ENCODE results near the gene ZNF534. TPM values are rescaled to one million over a fixed set of nuclear protein-coding genes. Genes with fewer than 3 reads are reported as not detected.
"Not testable (repeated sequence)": the region's sequence is repeated elsewhere in the genome, so short reads cannot be mapped to it uniquely, and the experiment has no call there.

Gene ZNF534
- total RNA-seq, result 2.3 TPM

DNA sequence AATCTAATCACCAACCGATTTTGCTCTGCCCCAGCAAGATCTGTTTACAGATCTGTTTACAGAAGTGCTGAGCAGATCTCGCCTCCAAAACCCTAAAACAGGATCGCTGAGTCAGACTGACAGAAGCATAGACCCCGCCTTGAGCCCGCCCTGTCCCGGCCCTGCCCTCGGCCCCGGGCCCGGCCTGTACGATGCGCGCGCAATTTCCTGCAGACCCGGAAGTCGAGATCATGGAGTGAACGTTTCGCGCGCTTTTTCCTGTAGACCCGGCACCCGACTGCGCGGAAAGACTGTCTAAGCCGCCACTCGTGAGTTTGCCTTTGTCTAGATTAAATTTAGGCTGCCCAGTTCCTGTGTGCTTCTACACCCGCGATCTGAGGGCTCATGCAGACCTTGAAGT, at the start of gene ZNF534:
Gene ZNF534 (plus strand): TSS at position 212 of the 400 bp plus-strand sequence. CDS start 2,327 bp downstream, outside the sequence.
- DNase-seq (ENCODE audit: low spot score) (no peak), ATAC-seq (no peak)

DNA sequence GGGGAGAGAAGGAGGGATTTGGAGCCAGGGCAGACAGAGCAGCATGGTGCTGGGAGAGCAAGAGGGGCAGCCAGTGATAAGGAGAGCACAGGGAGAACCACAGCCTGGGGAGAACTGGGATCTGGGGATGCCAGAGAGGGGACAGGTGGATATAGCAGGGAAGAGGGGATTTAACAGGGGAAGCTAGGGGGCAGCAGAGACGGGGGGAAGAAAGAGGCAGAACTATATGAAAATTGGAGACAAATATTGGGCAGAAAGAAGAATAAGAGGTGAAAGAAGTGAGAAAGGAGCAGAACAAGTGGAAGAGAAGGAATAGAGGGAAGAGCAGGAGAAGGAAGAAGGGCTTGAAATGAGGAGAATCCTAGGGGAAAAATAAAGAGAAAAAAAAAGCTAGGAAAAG, 37.8 kb upstream of the ZNF534 start:
- ATAC-seq (no peak), DNase-seq (ENCODE audit: low spot score) (no peak)
- intact Hi-C loops (cut with DNase I), result no loop called here

More for the DNA sequence above, at the start of gene ZNF534:
- intact Hi-C loops (cut with DNase I), result no loop called here

DNA sequence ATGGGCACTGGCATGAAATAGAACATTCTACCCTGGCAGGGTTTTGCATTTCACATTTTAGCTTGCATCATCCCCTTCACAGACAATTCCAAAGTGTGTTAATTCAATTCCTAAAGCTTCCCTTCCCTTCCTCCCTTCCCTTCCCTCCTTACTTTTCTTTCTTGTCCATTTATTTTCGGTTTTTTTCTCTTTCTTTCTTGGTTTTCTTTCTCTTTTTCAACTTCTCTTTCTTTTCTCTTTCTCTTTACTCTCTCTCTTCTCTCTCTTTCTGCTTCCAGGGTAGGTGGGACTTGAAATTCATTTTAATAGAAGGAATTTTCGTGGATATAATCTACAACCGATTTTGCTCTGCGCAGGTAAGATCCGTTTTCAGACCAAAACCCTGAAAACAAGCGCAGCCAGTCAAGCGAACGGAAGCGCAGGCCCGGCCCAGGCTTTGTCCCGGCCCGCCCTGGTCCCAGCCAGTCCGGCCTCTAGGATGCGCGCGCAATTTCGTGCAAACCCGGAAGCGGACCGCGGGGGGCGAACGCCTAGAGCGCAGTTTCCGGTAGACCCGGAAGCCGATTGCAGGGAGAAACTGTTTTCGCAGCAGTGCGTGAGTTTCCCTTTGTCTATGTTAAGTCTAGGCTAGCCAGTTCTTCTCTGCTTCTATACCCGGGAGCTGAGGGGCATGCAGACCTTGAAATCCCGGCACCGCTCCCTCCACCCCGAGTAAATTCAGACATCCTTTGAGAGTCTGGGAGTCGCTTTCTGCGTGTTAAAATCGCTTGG, 31.5 kb upstream of the ZNF534 start, which contains the start of gene ZNF528:
Gene ZNF528 (plus strand): TSS at position 540 of the 771 bp plus-strand sequence. CDS start 4,165 bp downstream, outside the sequence.
- DNase-seq (ENCODE audit: low spot score), result peak; percentile 98
- peak; percentile 100 for ATAC-seq
- intact Hi-C loops (cut with DNase I), result no loop called here

DNA sequence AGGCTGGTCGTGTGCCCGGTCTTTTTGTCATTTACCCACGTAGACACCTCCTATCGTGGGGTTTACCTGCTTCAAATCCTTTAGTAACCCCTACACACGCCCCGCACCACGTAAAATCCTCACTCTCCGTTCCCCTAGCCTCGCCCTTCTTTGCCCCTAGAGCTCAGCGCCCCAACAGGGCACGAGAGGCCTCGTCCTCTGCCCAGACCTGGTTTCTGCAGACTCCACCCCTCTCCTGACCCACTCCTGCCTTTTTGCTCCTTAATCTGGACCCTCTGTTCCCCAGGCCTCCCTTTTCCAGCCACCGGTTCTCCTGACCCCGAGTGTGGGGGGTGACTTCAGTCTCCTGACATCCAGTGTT, 30.9 kb upstream of the ZNF534 start:
- intact Hi-C loops (cut with DNase I), result no loop called here
- DNase-seq (ENCODE audit: low spot score), result no peak
- ATAC-seq, result peak; percentile 48

DNA sequence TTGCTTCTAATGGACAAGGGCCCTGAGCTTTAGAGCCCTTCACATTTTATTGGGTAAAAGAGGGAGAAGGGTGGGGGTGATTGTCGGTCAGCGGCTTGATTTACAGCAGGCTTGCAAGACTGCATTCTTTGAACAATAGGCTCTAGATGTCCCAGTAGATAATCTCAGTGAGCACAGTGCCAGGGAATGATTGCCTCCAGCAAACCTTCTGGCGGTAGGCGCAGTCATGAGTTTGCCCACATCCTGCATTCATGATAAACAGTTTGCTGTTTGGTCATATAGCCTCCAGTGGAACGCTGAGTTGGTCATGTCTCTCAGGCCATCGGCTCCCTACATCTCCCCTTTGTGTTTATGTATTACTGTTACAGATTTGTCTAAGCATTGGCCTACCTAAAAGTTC, 18.7 kb upstream of the ZNF534 start:
- ATAC-seq (no peak), DNase-seq (ENCODE audit: low spot score) (no peak)
- intact Hi-C loops (cut with DNase I), result no loop called here

DNA sequence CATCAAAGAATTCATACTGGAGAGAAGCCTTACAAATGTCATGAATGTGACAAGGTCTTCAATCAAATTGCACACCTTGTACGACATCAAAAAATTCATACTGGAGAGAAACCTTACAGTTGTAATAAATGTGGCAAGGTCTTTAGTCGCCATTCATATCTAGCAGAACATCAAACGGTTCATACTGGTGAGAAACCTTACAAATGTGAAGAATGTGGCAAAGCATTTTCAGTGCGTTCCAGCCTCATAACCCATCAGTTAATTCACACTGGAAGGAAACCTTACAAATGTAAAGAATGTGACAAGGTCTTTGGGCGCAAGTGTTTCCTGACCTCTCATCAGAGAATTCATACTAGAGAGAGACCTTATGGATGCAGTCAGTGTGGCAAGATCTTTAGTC, 13.2 kb upstream of the ZNF534 start:
- ATAC-seq (no peak), DNase-seq (ENCODE audit: low spot score) (no peak)
- intact Hi-C loops (cut with DNase I), result no loop called here

DNA sequence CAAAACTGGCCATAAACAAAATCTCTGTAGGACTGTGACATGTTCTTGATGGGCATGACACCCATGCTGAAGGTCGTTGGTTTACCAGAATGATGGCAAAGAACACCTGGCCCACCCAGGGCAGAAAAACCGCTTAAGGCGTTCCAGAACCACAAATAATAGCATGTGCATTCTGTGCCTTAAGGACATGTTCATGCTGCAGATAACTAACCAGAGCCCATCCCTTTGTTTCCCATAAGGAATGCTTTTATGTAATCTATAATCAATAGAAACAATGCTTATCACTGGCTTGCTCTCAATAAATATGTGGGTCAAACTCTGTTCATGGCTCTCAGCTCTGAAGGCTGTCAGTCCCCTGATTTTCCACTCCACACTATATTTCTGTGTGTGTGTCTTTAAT, 13.2 kb downstream of the ZNF534 start:
- ATAC-seq (no peak), DNase-seq (ENCODE audit: low spot score) (no peak)
- intact Hi-C loops (cut with DNase I), result no loop called here

DNA sequence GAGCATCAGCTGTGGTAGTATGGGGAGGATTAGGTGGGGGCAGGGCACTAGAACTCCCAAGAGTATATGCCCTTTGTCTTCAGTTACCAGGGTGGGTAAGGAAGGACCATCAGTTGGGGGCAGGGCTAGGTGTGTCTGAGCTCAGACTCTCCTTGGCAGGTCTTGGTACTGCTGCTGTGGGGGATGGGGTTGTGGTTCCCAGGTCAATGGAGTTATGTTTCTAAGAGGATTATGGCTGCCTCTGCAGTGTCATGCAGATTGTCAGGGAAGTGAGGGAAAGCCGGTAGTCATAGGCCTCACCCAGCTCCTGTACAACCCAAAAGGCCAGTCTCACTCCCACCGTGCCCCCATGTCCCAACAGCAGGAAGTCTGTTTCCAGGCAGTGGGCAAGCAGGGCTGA, 15.6 kb downstream of the ZNF534 start:
- ATAC-seq (no peak), DNase-seq (ENCODE audit: low spot score) (no peak)
- intact Hi-C loops (cut with DNase I), result no loop called here

DNA sequence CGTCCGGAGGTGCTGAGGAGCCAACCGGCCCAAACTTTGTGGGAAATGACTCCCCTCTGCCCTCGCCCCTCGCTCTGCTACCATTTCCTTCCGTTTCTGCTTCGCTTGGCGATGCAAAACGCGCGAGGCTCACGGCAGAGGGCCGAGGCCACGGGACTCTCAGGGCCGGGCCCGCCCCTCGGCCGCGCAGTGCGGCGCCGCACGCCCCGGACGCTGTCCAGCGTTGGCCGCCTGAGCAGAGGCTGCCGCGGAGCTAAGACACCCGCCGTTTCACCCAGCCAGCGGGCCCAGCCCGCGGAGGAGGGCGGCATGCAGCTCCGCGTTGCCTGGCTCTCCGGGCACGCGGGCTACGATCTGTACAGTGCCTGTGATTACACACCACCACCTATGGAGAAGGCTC, 22.3 kb downstream of the ZNF534 start:
- intact Hi-C loops (cut with DNase I), result no loop called here
- ATAC-seq (no peak), DNase-seq (ENCODE audit: low spot score) (no peak)

DNA sequence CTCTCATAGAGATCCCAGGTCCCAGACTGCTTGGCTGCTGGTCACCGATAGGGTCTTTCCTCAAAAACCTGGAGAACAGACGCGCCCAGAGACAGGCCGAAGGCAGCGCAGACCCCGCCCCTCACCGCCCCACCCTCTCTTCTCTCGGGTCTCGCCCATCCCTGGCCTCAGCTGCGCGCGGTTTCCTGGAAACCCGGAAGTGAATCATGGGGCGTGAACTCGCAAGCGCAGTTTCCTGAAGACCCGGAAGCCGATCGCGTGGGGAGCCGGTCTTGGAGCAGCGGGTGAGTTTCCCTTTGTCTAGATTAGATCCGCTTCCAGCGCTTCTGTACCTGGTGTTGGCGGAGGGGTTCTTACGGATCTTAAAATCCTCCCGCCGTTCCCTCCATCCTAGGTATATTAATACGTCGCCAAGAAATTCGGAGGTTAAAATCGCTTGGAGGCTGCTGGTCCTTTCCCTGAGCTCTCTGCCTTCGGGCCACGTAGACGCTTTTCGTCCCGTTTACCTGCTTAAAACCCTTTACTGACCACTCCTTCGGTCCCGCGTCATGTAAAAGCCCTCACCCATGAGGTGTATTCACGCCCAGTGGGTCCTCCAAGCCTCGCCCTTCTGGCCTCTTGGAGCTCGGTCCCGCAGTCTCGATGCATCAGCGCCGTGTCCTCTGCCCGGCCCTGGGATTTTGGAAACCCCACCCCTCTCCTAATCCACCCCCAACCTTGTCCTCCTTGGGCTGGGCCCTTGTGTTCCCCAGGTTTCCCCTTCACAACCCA, 24.6 kb downstream of the ZNF534 start, which contains the start of gene ZNF578:
Gene ZNF578 (plus strand): TSS at position 230 of the 771 bp plus-strand sequence. CDS start 48,293 bp downstream, outside the sequence.
- DNase-seq (ENCODE audit: low spot score) (peak; percentile 86), ATAC-seq (peak; percentile 98)
- intact Hi-C loops (cut with DNase I), result no loop called here

DNA sequence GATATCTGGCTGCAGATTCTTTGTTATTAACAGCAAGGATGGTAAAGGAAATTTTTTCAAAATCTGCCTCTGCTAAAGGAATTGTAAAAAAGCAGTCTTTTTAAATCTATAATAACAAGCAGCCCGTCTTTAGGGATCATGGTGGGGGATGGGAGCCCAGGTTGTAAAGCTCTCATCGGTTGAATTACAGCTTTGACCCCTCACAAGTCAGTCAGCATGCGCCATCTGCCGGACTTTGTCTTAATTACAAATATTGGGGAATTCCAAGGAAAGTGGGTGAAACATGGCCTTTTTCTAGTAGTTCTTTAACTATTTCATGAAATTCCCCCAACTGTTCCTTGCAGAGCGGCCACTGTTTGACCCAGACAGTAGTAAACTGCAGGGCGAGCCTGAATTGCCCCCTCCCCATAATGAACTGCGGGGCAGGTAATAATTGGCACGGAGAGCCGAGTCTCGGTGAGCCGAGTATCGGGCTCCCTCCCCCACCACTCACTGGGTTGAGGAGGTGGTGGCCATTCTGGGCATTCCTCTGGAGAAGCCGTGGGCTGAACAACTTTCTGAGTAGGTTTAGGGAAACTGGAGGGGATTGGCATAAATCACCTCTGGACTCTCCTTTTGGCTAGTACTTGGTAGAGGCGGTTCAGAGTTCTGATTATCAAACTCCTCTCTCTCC, 36.0 kb downstream of the ZNF534 start:
- DNase-seq (ENCODE audit: low spot score), result no peak
- intact Hi-C loops (cut with DNase I), result no loop called here

DNA sequence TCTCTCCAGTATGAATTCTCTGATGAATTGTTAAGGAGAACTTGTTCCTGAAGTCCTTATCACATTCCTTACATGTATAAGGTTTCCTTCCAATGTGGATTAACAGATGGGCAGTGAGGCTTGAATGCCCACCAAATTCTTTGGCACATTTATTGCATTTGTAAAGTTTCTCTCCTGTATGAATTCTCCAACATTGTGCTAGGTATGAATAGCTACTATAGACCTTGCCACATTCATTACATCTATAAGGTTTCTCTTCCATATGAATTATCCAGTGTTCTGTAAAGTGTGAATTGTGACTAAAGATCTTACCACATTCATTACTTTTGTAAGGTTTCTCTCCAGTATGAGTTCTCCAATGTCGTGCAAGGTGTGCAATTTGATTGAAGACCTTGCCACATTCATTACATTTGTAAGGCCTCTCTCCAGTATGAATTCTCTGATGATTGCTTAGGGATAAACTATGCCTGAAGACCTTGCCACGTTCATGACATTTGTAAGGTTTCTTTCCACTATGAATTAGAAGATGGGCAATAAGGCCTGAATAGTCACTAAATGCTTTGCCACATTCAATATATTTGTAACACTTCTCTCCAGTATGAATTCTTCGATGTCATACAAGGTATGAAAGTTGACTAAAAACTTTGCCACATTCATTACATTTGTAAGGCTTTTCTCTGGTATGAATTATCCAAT, 44.9 kb downstream of the ZNF534 start:
- no peak for ATAC-seq
- intact Hi-C loops (cut with DNase I), result no loop called here
- no peak for DNase-seq (ENCODE audit: low spot score)

More for the DNA sequence above, 36.0 kb downstream of the ZNF534 start:
- no peak for ATAC-seq

DNA sequence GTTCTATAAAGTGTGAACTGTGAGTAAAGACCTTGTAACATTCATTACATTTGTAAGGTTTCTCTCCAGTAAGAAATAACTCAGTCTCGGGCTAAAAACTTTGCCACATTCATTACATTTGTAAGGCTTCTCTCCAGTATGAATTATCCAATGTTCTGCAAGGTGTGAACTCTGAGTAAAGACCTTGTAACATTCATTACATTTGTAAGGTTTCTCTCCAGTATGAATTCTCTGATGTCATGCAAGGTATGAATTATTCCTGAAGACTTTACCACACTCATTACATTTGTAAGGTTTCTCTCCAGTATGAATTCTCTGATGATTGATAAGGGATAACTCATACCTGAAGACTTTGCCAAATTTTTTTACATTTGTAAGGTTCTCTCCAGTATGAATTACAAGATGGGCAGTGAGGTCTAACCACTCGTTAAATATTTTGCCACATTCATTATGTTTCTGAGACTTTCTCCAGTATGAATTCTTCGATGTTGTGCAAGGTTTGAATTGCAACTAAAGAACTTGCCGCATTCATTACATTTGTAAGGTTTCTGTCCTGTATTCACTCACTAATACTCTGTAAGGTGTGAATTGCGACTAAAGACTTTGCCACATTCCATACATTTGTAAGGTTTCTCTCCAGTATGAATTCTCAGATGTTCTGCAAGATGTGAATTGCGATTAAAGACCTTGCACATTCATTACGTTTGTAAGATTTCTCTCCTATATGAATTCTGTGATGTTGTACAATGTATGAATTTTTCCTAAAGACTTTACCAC, 45.6 kb downstream of the ZNF534 start:
- intact Hi-C loops (cut with DNase I), result no loop called here
- DNase-seq (ENCODE audit: low spot score) (no peak), ATAC-seq (no peak)

DNA sequence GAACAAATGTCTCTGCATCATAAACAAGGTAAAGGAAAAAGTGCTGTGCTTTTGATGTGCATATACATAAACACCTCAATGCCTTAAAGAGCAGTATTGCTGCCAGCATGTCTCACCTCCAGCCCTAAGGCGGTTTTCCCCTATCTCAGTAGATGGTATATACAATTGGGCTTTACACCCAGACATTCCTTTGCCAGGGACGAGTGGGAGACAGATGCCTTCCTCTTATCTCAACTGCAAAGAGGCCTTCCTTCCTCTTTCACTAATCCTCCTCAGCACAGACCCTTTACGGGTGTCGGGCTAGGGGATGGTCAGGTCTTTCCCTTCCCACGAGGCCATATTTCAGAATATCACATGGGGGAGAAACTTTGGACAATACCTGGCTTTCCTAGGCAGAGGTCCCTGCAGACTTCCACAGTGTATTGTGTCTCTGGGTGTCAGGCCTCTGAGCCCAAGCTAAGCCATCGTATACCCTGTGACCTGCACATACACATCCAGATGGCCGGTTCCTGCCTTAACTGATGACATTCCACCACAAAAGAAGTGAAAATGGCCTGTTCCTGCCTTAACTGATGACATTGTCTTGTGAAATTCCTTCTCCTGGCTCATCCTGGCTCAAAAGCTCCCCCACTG, 55.3 kb downstream of the ZNF534 start:
- ATAC-seq; DNase-seq (ENCODE audit: low spot score); intact Hi-C loops (cut with DNase I): not testable (repeated sequence)

DNA sequence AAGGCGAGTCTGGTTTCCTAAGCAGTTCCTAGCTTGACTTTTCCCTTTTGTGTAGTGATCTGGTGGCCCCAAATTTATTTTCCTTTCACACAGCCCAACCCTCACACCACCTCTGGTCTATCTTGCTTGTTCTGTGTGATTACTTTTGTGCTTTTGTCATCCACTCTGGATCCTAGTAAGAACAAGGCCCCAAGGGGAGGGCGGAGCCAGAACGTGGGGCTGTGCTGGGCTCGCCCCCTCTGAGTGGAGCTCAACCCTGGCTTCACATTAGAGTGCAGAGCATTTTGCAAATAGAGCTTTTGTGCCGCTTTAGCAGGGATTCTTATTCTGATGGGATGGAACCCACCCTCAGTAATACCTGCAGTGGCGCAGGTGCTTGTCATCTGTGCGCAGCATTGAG, 56.1 kb downstream of the ZNF534 start:
- ATAC-seq; DNase-seq (ENCODE audit: low spot score); intact Hi-C loops (cut with DNase I): not testable (repeated sequence)

DNA sequence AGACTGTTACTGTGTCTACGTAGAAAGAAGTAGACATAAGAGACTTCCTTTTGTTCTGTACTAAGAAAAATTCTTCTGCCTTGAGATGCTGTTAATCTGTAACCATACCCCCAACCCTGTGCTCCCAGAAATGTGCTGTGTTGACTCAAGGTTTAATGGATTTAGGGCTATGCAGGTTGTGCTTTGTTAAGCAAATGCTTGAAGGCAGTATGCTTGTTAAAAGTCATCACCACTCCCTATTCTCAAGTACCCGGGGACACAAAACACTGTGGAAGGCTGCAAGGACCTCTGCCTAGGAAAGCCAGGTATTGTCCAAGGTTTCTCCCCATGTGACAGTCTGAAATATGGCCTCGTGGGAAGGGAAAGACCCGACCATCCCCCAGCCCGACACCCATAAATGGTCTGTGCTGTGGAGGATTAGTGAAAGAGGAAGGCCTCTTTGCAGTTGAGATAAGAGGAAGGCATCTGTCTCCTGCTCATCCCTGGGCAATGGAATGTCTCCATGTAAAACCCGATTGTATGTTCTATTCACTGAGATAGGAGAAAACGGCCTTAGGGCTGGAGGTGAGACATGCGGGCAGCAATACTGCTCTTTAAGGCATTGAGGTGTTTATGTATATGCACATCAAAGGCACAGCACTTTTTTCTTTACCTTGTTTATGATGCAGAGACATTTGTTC, 56.8 kb downstream of the ZNF534 start:
- intact Hi-C loops (cut with DNase I); DNase-seq (ENCODE audit: low spot score); ATAC-seq: not testable (repeated sequence)
